ENCODE results near the gene CPM.

CPM gene

GRCh38 chr12:68954811-68955210 is 21.8 kb upstream of the CPM start:
- no peak for DNase-seq

- no peak for DNase-seq
Observed at GRCh38 chr12:68953536-68953935, 20.6 kb upstream of the CPM start.

DNA sequence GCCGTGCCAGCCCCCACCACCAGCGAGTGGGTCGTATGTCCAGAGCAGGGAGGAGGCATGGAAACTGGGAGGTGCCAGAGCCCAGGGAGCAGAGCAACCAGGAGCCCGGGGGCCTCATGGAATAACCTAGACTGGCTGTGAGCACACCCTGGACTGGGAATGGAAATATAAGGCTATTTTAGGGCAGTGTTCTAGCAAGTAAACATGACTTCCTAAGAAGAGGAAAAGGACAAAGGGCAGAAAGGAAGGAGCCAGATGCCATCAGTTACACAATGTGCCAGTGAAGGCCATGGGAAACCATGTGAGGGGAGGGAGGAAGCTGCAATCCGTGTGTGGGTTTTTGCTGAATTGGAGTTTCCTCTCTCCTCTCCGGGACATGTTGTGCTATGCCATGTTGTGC is 18.7 kb upstream of the CPM start:
- no peak for DNase-seq

DNA sequence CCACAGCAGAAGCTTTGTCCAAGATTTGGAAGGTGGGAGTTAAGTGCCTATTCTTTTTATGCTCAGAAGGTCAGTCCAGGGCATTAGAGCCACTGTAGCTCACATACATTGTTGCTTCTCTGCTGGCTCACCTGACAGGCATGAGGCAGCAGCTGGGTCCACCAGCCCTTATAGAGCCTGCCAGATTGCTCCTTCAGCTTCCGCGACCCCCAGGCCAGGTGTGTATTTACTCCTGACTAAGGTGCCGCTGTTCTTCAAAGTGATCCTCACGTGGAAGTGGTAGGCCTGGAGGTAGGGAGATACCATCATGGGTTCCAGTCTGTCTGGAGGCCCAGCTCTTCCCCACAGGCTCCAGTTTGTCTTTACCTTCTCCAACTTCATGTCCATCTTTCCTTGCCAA is 17.5 kb upstream of the CPM start:
- DNase-seq: no peak

DNA sequence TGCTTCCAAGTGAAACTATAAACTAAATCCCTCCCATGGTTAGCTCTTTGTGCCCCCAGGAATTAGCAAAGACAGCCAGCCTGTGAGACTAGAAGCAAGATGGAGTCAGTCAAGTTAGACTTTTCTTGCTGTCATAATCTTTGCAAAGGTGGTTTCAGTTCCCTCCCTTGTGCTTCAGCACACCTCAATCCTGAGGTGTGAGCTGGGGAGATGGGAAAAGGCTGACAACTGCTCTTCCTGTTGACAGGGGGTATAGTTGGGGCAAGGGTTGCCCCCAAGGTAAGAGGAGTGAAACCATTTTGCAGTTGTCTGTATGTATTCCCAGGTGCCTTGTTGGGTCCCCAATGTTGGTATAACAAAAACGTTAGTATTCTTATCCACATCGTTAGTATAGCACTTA is 12.3 kb upstream of the CPM start:
- DNase-seq: no peak

- DNase-seq: no peak
Observed at GRCh38 chr12:68944296-68945076, 11.5 kb upstream of the CPM start.

GRCh38 chr12:68943848-68944247 is 10.9 kb upstream of the CPM start:
- no peak for DNase-seq

DNA sequence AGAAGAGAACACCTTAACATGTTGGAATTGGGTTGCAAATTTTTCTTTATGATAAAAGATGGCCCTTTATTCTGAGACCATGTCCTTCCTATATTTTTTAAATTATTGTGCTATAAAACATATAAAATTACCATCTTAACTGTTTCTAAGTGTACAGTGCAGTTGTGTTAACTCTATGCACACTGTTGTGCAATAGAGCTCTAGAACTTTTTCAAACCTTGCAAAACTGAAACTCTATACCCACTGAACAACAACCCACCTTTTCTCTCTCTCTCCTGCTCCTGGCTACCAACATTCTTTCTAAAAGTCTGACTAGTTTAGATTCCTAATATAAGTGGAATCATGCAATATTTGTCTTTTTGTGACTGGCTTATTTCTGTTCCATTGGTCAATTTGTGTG is 7.8 kb upstream of the CPM start:
- DNase-seq: no peak

DNA sequence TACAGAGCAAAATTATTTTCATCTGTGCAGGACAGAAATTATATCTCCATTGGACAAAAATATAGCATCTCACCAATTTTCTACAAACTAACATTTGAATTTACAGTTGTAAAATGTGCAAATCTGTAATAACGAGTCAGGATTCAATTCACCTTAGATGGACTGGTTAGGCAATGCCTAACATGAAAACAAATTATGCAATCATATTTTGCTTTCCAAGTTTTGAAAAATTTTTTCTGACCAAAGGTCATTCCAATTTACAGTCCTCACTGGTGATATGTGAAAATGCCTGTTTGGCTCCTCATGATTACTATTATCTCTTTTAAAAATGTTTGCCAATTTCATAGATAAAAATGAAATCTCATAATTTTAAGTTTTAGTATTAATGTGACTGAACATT is 6.5 kb upstream of the CPM start:
- DNase-seq: no peak

- no peak for DNase-seq
Observed at GRCh38 chr12:68934392-68934791, 1.4 kb upstream of the CPM start.

GRCh38 chr12:68932128-68932960 is 627 bp downstream of the CPM start:
- peak in 1 of 2 experiments; percentile 48 for DNase-seq

GRCh38 chr12:68930178-68930577 is 2.8 kb downstream of the CPM start:
- no peak for DNase-seq

- no peak for DNase-seq
Observed at GRCh38 chr12:68924546-68924945, 8.4 kb downstream of the CPM start.

DNA sequence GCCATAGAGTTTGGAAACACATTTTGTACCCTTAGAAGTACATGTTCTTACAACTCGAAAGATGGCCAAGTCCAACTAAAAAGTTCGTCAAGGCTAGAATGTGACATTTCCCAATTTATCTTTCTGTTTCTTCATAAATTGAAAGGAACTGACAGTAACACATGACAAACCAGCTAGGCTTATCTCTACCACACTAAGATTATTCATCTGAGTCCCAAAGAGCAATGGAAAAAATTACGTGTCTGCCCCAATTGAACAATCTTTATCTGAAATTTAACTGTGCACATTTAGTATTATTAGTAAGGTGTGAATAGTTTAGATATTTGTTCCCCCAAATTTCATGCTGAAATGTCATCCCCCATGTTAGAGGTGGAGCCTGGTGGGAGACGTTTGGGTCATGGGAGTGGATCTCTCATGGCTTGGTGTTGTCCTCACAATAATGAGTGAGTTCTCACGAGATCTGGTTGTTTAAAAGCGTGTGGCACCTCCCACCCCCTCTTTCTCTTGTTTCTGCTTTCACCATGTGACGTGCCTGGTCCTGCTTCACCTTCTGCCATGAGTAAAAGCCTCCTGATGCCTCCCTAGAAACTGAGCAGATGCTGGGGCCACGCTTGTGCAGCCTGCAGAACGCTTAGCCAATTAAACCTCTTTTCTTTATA is 13.3 kb downstream of the CPM start:
- DNase-seq: no peak

DNA sequence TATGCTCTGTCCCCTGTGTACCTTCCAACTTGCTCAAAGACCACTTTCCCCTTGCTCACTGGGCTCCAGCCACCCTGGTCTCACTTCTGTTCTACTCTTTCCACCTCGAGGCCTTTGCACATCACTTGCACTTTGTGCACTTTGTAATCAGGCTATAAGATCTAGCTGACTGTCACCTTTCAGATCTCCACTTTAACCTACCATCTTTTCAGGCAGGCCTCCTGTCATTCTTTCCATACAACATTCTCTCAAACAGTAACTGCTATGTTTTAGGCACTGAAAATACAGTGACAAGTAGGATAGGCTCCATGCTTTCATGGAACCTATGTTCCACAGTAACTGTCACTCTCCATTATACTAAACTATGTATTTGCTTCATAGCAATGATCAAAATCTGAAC is 14.0 kb downstream of the CPM start:
- no peak for DNase-seq

- DNase-seq: no peak
Observed at GRCh38 chr12:68915055-68915454, 17.9 kb downstream of the CPM start.

- no peak for DNase-seq
Observed at GRCh38 chr12:68913682-68914081, 19.3 kb downstream of the CPM start.

- DNase-seq: no peak
Observed at GRCh38 chr12:68912916-68913315, 20.1 kb downstream of the CPM start.

DNA sequence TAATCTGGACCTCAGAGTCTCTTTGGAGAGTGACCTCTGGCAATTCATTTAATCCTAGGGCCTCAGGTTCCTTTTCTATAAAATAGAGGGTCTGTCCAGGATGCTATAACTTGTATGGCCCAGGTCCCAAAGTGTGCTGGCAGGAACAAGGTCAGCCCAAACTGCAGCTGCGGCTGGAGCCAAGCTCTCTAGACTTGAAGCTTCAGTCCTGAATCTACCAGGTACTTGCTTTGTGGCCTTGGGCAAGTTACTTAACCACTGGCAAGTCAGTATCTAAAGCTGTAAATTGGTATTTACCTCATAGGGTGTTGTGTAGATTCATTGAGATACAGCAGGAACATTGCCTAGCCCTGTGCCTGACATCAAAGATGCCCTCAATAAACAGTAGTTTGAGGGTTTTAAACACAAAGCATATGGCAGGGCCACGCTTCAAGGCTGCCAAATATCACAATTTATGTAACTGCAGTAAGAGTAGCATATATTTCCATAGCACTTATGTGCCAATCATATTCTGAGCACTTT is 21.7 kb downstream of the CPM start:
- DNase-seq: no peak

DNA sequence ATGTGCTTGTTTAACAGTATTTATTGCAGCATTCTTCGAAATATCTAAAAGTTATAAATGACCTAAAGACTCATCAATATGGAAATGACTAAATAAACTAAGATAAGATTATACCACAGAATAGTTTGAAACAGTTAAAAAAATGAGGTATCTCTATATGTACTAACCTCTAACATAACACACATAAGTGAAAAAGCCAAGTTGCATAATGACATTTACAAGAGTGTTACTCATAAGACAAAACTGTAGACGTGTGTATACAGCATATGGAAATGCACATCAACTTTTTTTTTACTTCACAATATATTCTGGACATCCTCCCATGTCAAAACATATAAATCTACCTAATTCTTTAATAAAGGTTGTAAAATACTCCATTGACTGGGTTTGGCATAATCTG is 22.8 kb downstream of the CPM start:
- DNase-seq: no peak

- no peak for DNase-seq
Observed at GRCh38 chr12:68908076-68908475, 24.9 kb downstream of the CPM start.

GRCh38 chr12:68905733-68906132 is 27.2 kb downstream of the CPM start:
- no peak for DNase-seq

DNA sequence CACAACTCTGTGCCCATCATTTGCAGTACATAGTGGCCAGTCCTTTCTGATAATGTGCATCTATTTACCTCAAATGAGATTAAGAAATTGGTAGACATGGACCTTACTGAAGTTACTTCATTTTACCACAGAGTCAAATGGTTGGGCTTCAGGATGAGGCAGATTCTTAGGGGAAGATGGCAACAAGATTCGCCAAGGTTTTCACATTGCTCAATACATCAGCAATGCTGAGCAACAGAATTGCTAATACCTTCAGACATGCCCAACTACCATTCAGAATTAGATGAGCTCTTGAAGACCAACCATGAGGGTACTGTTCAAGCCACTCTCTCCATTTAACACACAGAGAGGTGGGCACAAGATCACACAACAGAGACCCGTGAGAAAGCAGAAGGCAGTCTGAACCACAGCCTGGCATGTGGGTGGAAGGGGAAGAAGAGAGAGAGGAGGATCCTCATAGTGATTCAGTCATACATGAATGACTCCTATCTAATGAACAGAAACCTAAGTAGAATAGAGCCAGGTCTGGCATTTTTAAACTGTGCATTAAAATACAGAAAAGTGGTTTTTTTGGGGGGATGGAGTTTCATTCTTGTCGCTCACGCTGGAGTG is 28.5 kb downstream of the CPM start:
- DNase-seq: no peak
